SK-N-SH (cell line): Measurements from ENCODE around the gene PACSIN1. TPM values are rescaled to one million over a fixed set of nuclear protein-coding genes. Genes with fewer than 3 reads are reported as not detected.

ENCODE experiments used
- CTCF ChIA-PET: fragments of 300-600, 350-600 bp; formaldehyde crosslinking; extraction: SDS; loops from one replicate; lab custom pipeline; 2021; lab: Yijun Ruan, JAX
- POLR2A ChIA-PET: fragments of 350-600 bp; sonication (Branson Sonifier 250); formaldehyde crosslinking; extraction: SDS; loops from one replicate; lab custom pipeline; 2020; ENCODE audit warnings: antibody characterized with exemption, inconsistent platforms; lab: Yijun Ruan, JAX
- DNase-seq: peaks from one replicate; pipeline ENCODE4 v3.0.0; 2012
- H2AFZ ChIP-seq: fragments of 200-600 bp; sonication (generic); 2 replicates; pipeline ENCODE4 v1.8.1; 2016; ENCODE audit warnings: antibody characterized with exemption, mild to moderate bottlenecking, low read depth
- H3F3A ChIP-seq: fragments of 200-600 bp; sonication (generic); replicated peaks from 2 replicates; pipeline ENCODE3; 2016; ENCODE audit warnings: antibody characterized with exemption, mild to moderate bottlenecking; ENCODE audit not compliant: insufficient read depth
- H3K27ac ChIP-seq, 2 experiments: fragments of 200-500 bp in 1 of 2; fragments of 200-600 bp in 1 of 2; sonication (Bioruptor generic) in 1 of 2; sonication (generic), shearing (Covaris generic) in 1 of 2; 2 replicates each; pipeline versions ENCODE4 v1.5.1 to v1.6.1; 2014 to 2016; ENCODE audit warnings: low read depth in 2 of 2, inconsistent platforms in 1 of 2, low read length in 1 of 2, mild to moderate bottlenecking in 1 of 2, mixed read lengths in 1 of 2
- H3K27me3 ChIP-seq: fragments of 200-600 bp; sonication (generic), shearing (Covaris generic); 2 replicates; pipeline ENCODE4 v1.6.1; 2016; ENCODE audit warnings: mixed run types; ENCODE audit not compliant: insufficient read depth
- H3K36me3 ChIP-seq, 2 experiments: fragments of 200-500 bp in 1 of 2; fragments of 200-600 bp in 1 of 2; sonication (Bioruptor generic) in 1 of 2; sonication (generic) in 1 of 2; replicated peaks in 1 of 2; 2 replicates each; pipeline versions ENCODE3 to v1.5.1; 2014 to 2016; ENCODE audit warnings: low read length in 1 of 2, mild to moderate bottlenecking in 1 of 2; ENCODE audit not compliant: insufficient read depth in 2 of 2, control insufficient read depth in 1 of 2
- H3K4me1 ChIP-seq, 2 experiments: fragments of 200-500 bp in 1 of 2; fragments of 200-600 bp in 1 of 2; sonication (Bioruptor generic) in 1 of 2; sonication (generic), shearing (Covaris generic) in 1 of 2; 2 replicates each; pipeline versions ENCODE4 v1.5.1 to v1.6.1; 2014 to 2016; ENCODE audit warnings: low read depth in 1 of 2, low read length in 1 of 2, mixed run types in 1 of 2; ENCODE audit not compliant: insufficient read depth in 2 of 2, control insufficient read depth in 1 of 2
- H3K4me2 ChIP-seq: fragments of 200-600 bp; sonication (generic), shearing (Covaris generic); 2 replicates; pipeline ENCODE4 v1.6.1; 2017; ENCODE audit warnings: mixed run types
- H3K4me3 ChIP-seq, 2 experiments: fragments of 200-500 bp in 1 of 2; fragments of 200-600 bp in 1 of 2; sonication (Bioruptor generic) in 1 of 2; sonication (generic), shearing (Covaris generic) in 1 of 2; 2 replicates each; pipeline versions ENCODE4 v1.5.1 to v1.8.1; 2014 to 2016; ENCODE audit warnings: low read depth in 2 of 2, inconsistent platforms in 1 of 2, low read length in 1 of 2, mild to moderate bottlenecking in 1 of 2, mixed read lengths in 1 of 2, moderate library complexity in 1 of 2
- H3K79me2 ChIP-seq: fragments of 200-600 bp; sonication (generic); 2 replicates; pipeline ENCODE4 v1.8.1; 2017; ENCODE audit warnings: mild to moderate bottlenecking; ENCODE audit not compliant: insufficient read depth
- H3K9ac ChIP-seq: fragments of 200-600 bp; sonication (generic); 2 replicates; pipeline ENCODE4 v1.6.1; 2017; ENCODE audit warnings: mixed run types
- H3K9me2 ChIP-seq: fragments of 200-600 bp; sonication (generic); 2 replicates; pipeline ENCODE4 v1.6.1; 2017; ENCODE audit warnings: mixed run types
- H3K9me3 ChIP-seq: fragments of 200-600 bp; sonication (generic); 2 replicates; pipeline ENCODE4 v1.6.1; 2017; ENCODE audit warnings: mixed run types, mild to moderate bottlenecking, moderate library complexity
- H4K20me1 ChIP-seq: fragments of 200-600 bp; sonication (generic); 2 replicates; pipeline ENCODE4 v1.6.1; 2017; ENCODE audit warnings: mild to moderate bottlenecking, mixed run types; ENCODE audit not compliant: insufficient read depth
- CHD2 ChIP-seq: fragments of 150-350 bp; IDR thresholded peaks from 2 replicates; pipeline ENCODE4 v1.6.1; 2018; ENCODE audit warnings: low read length; ENCODE audit not compliant: partially characterized antibody
- EP300 ChIP-seq, 2 experiments: IDR thresholded peaks; 2 replicates each; pipeline versions ENCODE4 v1.4.0 to v1.6.1; 2012; ENCODE audit warnings: borderline replicate concordance in 1 of 2, low read depth in 1 of 2, low read length in 1 of 2
- EZH2phosphoT487 ChIP-seq: fragments of 200-600 bp; sonication (generic); IDR thresholded peaks from 2 replicates; pipeline ENCODE4 v1.6.1; 2017; ENCODE audit warnings: low read depth, mixed run types, mild to moderate bottlenecking, antibody characterized with exemption, moderate library complexity, borderline replicate concordance
- GABPA ChIP-seq: IDR thresholded peaks from 2 replicates; pipeline ENCODE4 v1.4.0; 2012; ENCODE audit warnings: low read depth, mild to moderate bottlenecking
- GATA2 ChIP-seq: sonication (generic); formaldehyde crosslinking; IDR thresholded peaks from 2 replicates; pipeline ENCODE4 v1.5.0; 2020; ENCODE audit warnings: mild to moderate bottlenecking, missing genetic modification reagents
- JUND ChIP-seq: IDR thresholded peaks from 2 replicates; pipeline ENCODE4 v1.4.0; 2012
- MEF2A ChIP-seq: IDR thresholded peaks from 2 replicates; pipeline ENCODE4 v1.4.0; 2012; ENCODE audit warnings: low read depth, borderline replicate concordance
- MXI1 ChIP-seq: IDR thresholded peaks from 2 replicates; pipeline ENCODE4 v1.6.1; 2012; ENCODE audit warnings: mild to moderate bottlenecking, low read depth, low read length, improper control_type of control experiment
- NFIC ChIP-seq: IDR thresholded peaks from 2 replicates; pipeline ENCODE4 v1.4.0; 2012; ENCODE audit warnings: borderline replicate concordance
- NRF1 ChIP-seq: IDR thresholded peaks from 2 replicates; pipeline ENCODE4 v1.6.1; 2012; ENCODE audit warnings: low read depth, mild to moderate bottlenecking, low read length
- POLR2AphosphoS5 ChIP-seq: IDR thresholded peaks from 2 replicates; pipeline ENCODE4 v1.6.1; 2012; ENCODE audit warnings: low read depth, low read length
- RAD21 ChIP-seq: IDR thresholded peaks from 2 replicates; pipeline ENCODE4 v1.6.1; 2012; ENCODE audit warnings: mild to moderate bottlenecking, low read length
- RCOR1 ChIP-seq: fragments of 150-350 bp; IDR thresholded peaks from 2 replicates; pipeline ENCODE4 v1.6.1; 2017; ENCODE audit warnings: antibody characterized with exemption, low read length
- SMC3 ChIP-seq: IDR thresholded peaks from 2 replicates; pipeline ENCODE4 v1.6.1; 2012; ENCODE audit warnings: low read depth, low read length, improper control_type of control experiment
- TAF1 ChIP-seq: IDR thresholded peaks from 2 replicates; pipeline ENCODE4 v1.6.1; 2012; ENCODE audit warnings: low read depth, mild to moderate bottlenecking, low read length, moderate library complexity, borderline replicate concordance
- TEAD4 ChIP-seq: IDR thresholded peaks from 2 replicates; pipeline ENCODE4 v1.4.0; 2012; ENCODE audit warnings: mild to moderate bottlenecking, borderline replicate concordance; ENCODE audit not compliant: insufficient read depth
- USF2 ChIP-seq: fragments of 150-350 bp; IDR thresholded peaks from 2 replicates; pipeline ENCODE4 v1.6.1; 2017; ENCODE audit warnings: antibody characterized with exemption, low read length, low read depth, borderline replicate concordance
- YY1 ChIP-seq: IDR thresholded peaks from 2 replicates; pipeline ENCODE4 v1.4.0; 2012; ENCODE audit warnings: low read depth, mild to moderate bottlenecking
- WGBS: methylation state at CpG from one replicate; pipeline ENCODE4 v1.1.6; 2017; ENCODE audit warnings: low lambda C conversion rate; 5-methylcytosine and 5-hydroxymethylcytosine counted together
- polyA plus RNA-seq, 3 experiments: library from polyadenylated mRNA; depleted of rRNA; stranded (reverse); fragments of >200 nt; gene quantifications; 2 replicates each; pipeline ENCODE4 v1.2.3, GENCODE V29; 2012
- TF ChIP-seq, protein P1 (sequence below): IDR thresholded peaks from 2 replicates; pipeline ENCODE4 v1.4.0; 2012; ENCODE audit warnings: low read depth, borderline replicate concordance
- TF ChIP-seq, protein P2 (sequence below): IDR thresholded peaks from 2 replicates; pipeline ENCODE4 v1.4.0; 2012; ENCODE audit warnings: low read depth
- TF ChIP-seq, protein P3 (sequence below): fragments of 200-600 bp; sonication (generic); IDR thresholded peaks from 2 replicates; pipeline ENCODE4 v1.6.1; 2017; ENCODE audit warnings: antibody characterized with exemption, mild to moderate bottlenecking, moderate library complexity

The PACSIN1 gene
- polyA plus RNA-seq, 1 of the 3 experiments (the other 2 are of a cell fraction), result 0.05 TPM

GRCh38 chr6:34506718-34507117 lies 40.8 kb downstream of the PACSIN1 start:
- no peaks in the 10 kb centered on the region for H3K36me3 ChIP-seq
- H4K20me1 ChIP-seq, result no peaks in the 10 kb centered on the region
- H3K9ac ChIP-seq, result no peak overlapping the region
- no peaks in the 10 kb centered on the region for H3K4me1 ChIP-seq
- no peaks in the 10 kb centered on the region for H3K9me3 ChIP-seq
- H3F3A ChIP-seq, result no peaks in the 10 kb centered on the region
- DNase-seq, result no peak
- WGBS, result 74% methylated on average over 4 of the region's 5 CpGs
- no peaks in the 10 kb centered on the region for H3K27me3 ChIP-seq
- TF ChIP-seq EP300 (IDR thresholded peaks at IDR 0.05; ENCODE audit: borderline replicate concordance in 1 of 2, low read depth in 1 of 2, low read length in 1 of 2), result no peak
- TF ChIP-seq RCOR1, result no peak
- TF ChIP-seq EZH2phosphoT487, result no peak
- no peak for TF ChIP-seq GABPA
- no peak for TF ChIP-seq TAF1
- TF ChIP-seq NRF1, result no peak
- TF ChIP-seq SMC3, result no peak
- no peak for TF ChIP-seq JUND
- no peak for TF ChIP-seq YY1
- TF ChIP-seq RAD21, result no peak
- TF ChIP-seq TEAD4, result no peak
- TF ChIP-seq MEF2A, result no peak
- TF ChIP-seq NFIC, result no peak
- TF ChIP-seq, protein P1, sequence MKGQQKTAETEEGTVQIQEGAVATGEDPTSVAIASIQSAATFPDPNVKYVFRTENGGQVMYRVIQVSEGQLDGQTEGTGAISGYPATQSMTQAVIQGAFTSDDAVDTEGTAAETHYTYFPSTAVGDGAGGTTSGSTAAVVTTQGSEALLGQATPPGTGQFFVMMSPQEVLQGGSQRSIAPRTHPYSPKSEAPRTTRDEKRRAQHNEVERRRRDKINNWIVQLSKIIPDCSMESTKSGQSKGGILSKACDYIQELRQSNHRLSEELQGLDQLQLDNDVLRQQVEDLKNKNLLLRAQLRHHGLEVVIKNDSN, result no peak
- no peak for TF ChIP-seq MXI1
- TF ChIP-seq, protein P2, sequence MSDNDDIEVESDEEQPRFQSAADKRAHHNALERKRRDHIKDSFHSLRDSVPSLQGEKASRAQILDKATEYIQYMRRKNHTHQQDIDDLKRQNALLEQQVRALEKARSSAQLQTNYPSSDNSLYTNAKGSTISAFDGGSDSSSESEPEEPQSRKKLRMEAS, result no peak
- TF ChIP-seq GATA2 (CRISPR knock-in tag), result no peak
- TF ChIP-seq USF2, result no peak
- TF ChIP-seq, all 33 proteins: peak for 0
- H3K27ac ChIP-seq, result no peak overlapping the region
- H2AFZ ChIP-seq, result no peak overlapping the region
- no peak overlapping the region for H3K4me2 ChIP-seq
- H3K4me3 ChIP-seq, result no peak overlapping the region
- ChIA-PET CTCF (no interaction called here), POLR2A (no interaction called here)
- no peaks in the 10 kb centered on the region for H3K9me2 ChIP-seq
- H3K79me2 ChIP-seq, result no peaks in the 10 kb centered on the region

GRCh38 chr6:34508425-34508824 lies 42.5 kb downstream of the PACSIN1 start:
- H3K4me3 ChIP-seq, result no peak overlapping the region
- H3K27ac ChIP-seq, result no peak overlapping the region
- H3K9me3 ChIP-seq, result no peaks in the 10 kb centered on the region
- no peaks in the 10 kb centered on the region for H3F3A ChIP-seq
- 91% methylated on average over 3 of the region's 3 CpGs for WGBS
- H3K36me3 ChIP-seq, result no peaks in the 10 kb centered on the region
- H4K20me1 ChIP-seq, result no peaks in the 10 kb centered on the region
- H3K4me1 ChIP-seq, result no peaks in the 10 kb centered on the region
- DNase-seq, result no peak
- no peak overlapping the region for H2AFZ ChIP-seq
- no peaks in the 10 kb centered on the region for H3K27me3 ChIP-seq
- no peaks in the 10 kb centered on the region for H3K9me2 ChIP-seq
- no peak overlapping the region for H3K4me2 ChIP-seq
- ChIA-PET POLR2A (no interaction called here), CTCF (no interaction called here)
- H3K9ac ChIP-seq, result no peak overlapping the region
- no peak for TF ChIP-seq POLR2AphosphoS5
- TF ChIP-seq, protein P3, sequence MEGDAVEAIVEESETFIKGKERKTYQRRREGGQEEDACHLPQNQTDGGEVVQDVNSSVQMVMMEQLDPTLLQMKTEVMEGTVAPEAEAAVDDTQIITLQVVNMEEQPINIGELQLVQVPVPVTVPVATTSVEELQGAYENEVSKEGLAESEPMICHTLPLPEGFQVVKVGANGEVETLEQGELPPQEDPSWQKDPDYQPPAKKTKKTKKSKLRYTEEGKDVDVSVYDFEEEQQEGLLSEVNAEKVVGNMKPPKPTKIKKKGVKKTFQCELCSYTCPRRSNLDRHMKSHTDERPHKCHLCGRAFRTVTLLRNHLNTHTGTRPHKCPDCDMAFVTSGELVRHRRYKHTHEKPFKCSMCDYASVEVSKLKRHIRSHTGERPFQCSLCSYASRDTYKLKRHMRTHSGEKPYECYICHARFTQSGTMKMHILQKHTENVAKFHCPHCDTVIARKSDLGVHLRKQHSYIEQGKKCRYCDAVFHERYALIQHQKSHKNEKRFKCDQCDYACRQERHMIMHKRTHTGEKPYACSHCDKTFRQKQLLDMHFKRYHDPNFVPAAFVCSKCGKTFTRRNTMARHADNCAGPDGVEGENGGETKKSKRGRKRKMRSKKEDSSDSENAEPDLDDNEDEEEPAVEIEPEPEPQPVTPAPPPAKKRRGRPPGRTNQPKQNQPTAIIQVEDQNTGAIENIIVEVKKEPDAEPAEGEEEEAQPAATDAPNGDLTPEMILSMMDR, result peak; percentile 20
- no peak for TF ChIP-seq CHD2
- H3K79me2 ChIP-seq, result no peaks in the 10 kb centered on the region
